Measurements from ENCODE around the gene HMG20B.

The HMG20B gene

GRCh38 chr19:3608079-3608641, 35.4 kb downstream of the HMG20B start:
- DNase-seq: no peak

GRCh38 chr19:3608750-3609322, 36.1 kb downstream of the HMG20B start:
- no peak for DNase-seq

DNA sequence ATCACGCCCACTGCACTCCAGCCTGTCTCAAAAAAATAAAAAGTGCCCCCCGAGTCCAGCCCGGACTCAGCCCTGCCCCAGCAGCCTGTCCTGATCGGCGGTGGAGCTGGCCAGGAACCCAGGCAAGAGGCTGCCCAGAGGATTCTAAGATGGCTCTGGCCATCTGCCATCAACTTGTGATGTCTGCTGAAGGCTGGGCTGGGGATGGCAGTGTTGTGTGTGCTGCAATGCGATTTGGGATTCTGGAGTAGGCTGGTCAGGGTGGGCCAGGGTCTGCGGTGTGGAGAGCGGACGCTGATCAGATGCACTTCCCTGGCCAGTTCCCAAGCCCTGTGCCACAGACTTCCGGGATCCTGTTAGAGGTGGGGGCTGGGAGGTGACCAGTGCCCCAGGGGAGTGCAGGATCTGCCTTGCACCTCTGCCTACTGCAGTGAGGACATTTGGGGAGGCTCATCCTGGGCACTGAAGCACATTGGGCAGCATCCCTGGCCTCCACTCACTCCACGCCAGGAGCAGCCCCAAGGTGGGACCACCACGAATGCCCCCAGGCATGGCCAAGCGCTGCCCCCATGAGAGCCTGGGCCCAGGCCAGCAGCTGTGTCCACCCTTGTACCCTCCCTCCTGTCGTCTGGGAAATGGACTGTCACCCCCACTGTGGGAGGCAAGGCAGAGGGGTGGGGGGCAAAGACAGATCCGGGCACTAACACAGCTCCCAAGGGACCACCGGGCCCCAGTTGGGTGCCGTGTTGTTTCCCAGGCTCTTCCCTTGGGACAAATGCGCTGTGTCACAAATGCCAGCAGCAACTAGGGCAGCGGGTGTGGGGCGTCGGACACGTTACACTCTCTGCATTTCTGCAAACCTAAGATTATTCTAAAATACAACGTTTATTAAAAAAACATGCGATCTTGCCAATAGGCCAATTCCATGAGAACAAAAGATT, 37.3 kb downstream of the HMG20B start:
- DNase-seq: no peak

- DNase-seq: no peak
Observed at GRCh38 chr19:3610745-3611717, 38.3 kb downstream of the HMG20B start.

DNA sequence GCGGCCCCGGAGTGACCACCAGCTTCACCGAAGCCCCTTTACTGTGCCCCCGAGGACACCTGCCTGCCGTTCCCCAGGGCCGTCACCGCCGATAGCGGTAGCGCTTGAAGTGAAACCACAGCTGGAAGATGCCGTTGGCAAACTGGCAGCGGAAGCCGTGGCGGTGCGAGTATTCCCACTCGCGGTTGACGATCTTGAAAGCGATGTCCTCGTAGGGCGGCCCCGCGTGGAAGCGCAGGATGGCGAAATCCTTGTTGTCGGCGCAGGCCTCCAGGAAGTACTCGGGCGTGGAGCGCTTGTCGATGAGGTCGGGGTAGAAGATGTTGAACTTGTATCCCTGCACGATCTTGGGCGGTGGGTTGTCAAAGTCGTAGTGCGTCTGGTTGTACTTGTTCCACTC, 39.1 kb downstream of the HMG20B start:
- DNase-seq: no peak

DNA sequence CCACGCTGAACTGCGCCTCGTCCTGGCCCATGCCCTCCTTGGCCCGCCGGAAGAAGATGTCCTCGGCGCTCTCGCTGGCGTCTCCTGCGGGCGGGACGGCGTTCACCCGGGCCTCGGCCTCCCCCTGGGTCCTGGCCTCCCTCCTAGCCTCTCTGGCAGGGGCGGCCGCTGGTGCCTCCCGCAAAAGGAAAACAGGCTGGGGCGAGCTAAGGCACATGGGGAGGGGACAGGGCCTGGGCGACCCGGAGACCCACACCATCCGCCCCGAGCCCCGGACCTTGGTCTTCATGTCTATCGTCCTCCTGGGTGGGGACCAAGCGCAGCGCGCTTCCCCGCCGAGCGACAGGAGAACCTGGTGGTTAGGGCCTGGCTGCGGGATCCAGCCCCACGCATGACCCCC, 39.6 kb downstream of the HMG20B start:
- no peak for DNase-seq

DNA sequence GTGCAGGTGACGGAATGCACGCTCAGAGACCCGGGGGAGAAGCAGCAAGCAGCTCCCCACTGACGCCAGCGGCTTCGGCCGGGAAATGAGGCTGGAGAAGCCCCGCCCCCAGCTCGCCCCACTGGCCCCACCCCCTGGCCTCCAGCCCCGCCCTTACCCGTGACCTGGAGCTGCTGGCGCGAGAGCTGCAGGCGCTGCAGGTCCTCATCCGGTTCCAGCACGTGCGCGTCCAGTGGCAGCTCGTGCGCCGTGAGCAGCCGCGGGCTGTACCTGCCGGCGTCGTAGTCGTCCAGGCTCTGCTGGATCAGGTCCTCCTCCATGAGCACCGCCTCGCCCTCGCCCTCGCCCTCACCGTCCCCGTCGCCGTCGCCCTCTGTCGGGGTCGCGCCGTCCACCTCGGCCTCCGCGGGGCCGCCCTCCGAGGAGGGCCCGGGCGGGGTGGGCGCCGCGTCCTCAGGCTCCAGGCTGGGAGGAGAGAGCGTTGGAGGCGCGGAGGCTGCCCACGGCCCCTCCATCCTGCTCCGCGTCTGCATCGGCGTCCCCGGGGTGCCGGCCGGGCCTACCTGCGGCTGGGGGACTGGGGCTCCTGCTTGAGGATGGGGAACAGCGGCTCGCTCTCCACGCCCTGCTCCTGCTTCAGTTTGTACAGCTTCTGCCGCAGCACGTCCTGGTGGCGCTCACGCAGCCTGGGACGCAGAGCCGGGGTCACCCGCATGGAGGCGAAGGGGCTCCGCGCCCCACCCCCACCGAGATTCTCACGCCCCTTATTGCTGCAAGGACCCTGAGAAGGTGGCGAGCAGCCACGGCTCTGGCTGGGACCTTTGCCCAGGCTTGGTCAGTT, 40.4 kb downstream of the HMG20B start:
- no peak for DNase-seq

DNA sequence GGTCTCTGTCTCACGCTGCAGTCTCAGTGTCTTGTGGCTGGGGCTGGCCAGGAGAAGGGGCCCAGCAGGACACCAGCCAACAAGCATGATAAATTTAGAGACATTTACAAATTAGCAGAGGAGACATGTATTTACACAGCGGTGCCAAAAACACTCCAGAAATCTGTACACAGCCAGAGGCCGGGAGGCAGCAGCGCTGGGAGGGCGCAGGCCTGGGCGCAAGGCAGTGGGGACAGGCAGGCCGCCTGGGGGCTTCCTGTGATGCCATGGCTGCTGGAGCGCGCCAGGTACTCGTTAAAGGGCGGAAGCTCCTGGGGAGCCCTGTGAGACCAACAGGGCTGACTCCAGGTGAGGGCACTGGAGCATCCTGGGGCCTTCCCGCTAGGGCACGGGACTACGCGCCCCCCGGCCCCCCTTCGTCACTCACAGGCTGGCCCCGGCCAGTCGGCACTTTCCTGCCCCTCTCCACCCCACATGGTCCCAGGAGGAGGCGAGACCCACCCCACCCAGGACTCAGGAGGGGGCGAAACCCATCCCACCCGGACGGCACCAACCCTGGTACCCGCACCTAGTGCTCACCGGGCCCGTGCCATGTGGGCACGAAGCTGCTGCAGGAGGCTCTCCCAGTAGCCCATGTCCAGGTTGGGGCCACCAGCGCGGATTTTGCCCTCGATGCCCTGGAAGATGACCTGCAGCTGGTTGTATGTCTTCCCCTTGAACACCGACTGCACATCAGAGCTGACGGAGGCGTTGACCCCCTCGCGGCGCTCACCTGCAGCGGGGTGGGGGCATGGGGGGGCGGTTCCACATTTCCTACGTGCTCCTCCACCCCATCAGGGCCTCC, 41.3 kb downstream of the HMG20B start:
- DNase-seq: no peak

- no peak for DNase-seq
Observed at GRCh38 chr19:3614858-3615505, 42.2 kb downstream of the HMG20B start.

DNA sequence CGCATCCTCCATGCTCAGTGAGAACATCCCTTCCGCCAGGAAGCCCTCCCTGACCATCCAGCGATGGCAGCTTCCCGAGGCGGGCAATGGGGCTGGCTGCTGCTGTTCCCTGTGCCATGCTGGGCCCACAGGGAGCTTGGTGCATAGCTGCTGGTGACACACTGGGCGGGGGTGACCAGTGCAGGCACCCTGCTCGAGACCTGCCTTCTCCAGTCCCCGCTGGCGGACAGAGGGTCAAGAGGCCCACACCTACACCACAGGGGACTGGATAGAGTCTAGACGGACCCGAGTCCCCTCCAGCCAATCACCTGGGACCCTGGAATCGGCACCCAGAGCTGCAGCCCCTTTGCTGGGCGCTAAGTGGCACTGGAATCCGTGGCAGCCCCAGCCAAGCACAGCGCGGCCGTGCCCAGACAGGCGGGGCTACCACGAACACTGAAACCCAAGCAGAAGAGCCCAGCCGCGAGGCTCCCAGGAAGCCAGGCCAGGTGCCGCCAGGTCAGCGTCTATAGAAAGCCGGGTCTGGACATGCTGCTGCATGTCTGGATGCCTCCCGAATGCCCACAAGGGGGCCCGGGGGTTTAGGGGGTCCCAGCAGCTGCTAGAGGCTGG, 42.9 kb downstream of the HMG20B start:
- no peak for DNase-seq

DNA sequence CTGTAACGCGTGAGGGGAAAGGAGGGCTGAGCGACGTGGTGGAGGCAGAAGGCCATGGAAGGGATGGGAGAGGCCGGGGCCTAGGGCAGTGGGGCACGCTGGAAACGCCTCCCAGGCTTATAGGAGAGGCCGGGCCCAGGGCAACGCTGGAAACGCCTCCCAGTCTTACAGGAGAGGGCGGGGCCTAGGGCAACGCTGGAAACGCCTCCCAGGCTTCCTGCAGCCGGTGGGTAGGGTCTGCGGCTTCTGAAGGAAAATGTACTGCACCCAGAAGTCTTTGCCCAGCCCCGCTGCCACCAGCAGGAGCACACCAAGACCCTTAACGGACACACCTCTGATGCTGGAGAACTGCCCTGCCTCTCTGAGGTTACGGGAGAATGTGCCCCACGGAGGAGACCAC, 44.7 kb downstream of the HMG20B start:
- no peak for DNase-seq

DNA sequence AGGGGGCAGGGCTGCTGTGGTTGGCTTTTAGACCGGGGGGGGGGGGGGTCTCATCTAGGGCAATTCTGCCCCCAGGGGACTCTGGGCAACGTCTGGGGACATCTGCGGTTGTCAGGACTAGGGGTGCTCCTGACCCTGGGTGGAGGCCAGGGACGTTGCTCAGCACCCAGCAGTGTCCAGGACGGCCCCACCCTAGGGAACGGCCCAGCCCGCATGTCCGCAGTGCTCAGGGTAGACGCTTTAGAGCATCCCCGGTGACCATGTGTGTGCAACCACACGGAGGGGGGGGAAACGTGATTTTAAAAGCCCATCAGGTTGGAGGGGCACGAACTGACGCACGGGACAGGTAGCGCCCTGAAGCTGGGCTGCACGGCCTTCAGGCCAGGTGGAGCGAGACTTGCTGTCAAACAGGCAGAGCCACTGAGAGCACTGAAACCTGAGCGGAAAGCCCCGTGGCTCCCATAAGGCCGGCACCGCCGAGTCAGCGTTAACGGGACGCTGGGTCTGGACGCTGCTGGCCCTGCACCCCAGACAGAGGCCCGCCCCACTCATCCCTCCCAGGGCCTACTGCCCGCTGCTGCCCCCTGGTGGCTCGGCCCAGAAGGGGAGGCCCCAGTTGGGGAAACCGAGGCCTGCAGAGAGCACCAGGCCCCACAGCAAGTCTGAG, 45.5 kb downstream of the HMG20B start:
- no peak for DNase-seq

DNA sequence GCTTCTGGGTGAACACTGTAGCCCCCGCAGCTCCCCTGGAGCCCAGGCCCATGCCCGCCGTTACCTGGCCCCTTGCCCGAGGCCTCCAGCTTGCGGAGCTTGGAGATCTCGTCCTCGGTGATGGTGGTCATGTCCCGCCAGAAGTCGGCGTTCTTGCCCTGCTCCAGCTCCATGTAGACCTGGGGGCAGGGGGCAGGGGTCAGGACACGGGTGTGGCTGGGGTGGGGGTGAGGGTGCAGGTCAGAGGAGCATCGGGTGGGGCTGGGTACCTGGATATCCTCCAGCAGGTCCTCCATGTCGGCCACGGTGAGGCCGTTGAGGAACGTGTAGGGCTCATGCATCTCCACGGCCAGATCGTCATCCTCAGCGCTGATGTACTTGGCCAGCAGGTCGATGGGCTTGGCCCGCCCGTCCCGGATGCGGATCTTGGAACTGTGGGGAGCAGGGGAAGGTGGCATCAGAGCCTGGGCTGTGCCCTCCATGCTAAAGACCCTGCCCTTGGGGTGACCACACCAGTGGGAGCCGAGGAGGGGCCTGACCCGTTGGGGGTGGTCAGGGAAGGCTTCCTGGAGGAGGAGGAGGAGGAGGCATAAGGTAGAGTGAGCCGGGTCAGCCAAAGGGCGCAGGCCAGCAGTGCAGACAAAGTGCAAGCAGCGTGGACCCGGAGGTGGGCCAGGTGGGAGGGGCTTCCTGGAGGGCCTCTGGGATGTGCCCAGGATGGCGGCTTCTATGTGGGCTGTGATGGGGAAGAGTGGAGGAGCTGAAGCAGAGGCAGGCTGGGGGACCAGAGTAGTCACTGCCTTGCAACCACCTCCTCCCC, 46.3 kb downstream of the HMG20B start:
- no peak for DNase-seq

DNA sequence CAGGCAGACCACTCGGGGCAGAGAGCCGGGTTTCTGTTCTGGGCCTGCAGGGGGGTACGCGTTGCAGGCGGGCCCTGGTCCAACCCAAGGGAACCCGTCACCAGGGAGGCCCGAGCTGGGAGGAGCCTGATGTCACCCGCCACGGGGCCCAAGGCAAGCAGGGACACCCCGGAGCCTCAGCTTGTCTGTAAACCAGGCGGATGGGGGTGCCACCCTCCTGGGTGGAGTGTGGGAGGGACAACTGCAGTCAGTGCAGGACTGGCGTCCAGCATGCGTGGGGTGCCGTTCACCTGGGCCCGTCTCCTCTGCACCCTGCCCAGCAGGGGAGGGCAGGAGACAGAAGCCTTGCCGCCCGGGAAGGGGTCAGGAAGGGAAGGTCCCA, 46.9 kb downstream of the HMG20B start:
- DNase-seq: no peak

DNA sequence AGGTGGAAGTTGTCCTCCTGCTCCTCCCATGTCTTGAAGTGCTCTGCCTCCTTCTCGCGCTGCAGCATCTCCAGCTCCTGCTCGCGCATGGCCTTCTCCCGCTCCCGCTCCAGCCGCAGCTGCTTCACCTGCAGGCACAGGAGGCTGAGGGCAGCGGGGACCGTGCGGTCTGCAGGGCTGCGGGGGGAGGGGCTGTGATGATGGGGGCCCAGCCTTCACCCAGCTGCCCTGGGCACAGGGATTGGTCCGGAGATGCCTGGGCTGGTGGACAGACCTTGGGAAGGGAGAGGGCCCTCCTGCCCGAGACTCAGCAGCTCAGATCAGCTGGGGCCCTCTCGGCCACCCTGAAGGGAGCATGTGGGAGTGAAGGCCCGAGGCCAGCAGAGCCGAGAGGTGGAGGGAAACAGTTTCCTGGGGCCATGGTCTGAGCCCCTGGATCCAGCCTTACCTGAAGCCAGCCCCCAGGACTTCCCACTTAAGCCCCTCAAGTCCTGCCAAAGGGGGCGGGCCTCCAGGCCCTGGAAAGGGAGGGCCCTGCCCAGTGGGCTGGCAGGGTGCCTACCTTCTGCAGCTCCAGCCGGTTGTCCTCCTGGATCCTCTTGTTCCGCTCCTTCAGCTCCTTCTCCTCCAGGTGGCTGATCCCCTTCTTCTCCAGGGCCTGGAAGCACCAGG, 47.5 kb downstream of the HMG20B start:
- DNase-seq: no peak

- no peak for DNase-seq
Observed at GRCh38 chr19:3620817-3621547, 48.2 kb downstream of the HMG20B start.

DNA sequence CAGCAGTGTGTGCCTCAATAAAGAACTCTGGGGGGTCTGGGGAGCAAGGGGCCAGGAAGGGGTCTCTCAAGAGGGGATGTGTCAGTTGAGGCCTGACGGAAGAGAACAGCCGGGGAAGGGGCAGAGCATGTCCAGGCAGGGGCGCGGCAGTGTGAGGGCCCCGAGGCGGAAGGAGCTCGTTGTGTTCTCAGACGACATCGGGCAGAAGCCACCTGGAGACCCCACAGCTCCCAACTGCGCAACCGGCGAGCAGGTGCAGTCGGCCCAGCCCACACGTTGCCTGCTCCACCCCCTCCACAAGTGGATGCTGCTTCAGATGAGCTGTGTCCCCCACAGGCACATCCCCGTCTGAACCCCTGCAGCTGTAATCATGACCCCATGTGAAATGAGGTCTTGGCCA, 48.9 kb downstream of the HMG20B start:
- no peak for DNase-seq
